OCI-LY3 (cell line): ENCODE data around the gene VAV3.

Experiments used
- H2AFZ ChIP-seq: fragments of 200-600, 300-600 bp; shearing (Covaris generic); 2 replicates; pipeline ENCODE4 v1.6.0; 2014; ENCODE audit warnings: antibody characterized with exemption, low read depth, low read length
- H3K27ac ChIP-seq: fragments of 200-600, 300-600 bp; sonication (generic); 2 replicates; pipeline ENCODE4 v1.5.1; 2014; ENCODE audit warnings: mild to moderate bottlenecking, low read length, moderate library complexity, mixed read lengths
- H3K27me3 ChIP-seq: fragments of 200-600, 300-600 bp; sonication (generic); 2 replicates; pipeline ENCODE4 v1.6.1; 2014; ENCODE audit warnings: low read depth, low read length, mixed read lengths
- H3K36me3 ChIP-seq: fragments of 200-600, 300-600 bp; sonication (generic); replicated peaks from 2 replicates; pipeline ENCODE3; 2014; ENCODE audit warnings: low read depth, low read length, mixed read lengths
- H3K4me1 ChIP-seq: fragments of 300-600, 200-600 bp; sonication (generic); 2 replicates; pipeline ENCODE4 v1.6.1; 2014; ENCODE audit warnings: low read length, mixed read lengths
- H3K4me2 ChIP-seq: fragments of 200-600, 300-600 bp; sonication (generic); 2 replicates; pipeline ENCODE4 v1.6.1; 2014; ENCODE audit warnings: low read length, mixed read lengths
- H3K4me3 ChIP-seq: fragments of 300-600, 200-600 bp; sonication (generic); 2 replicates; pipeline ENCODE4 v1.5.1; 2014; ENCODE audit warnings: antibody characterized with exemption, mild to moderate bottlenecking, low read length, moderate library complexity
- H3K79me2 ChIP-seq: fragments of 300-600, 200-600 bp; shearing (Covaris generic); 2 replicates; pipeline ENCODE4 v1.6.1; 2014; ENCODE audit warnings: mild to moderate bottlenecking, low read length, mixed read lengths
- H3K9ac ChIP-seq: fragments of 300-600, 200-600 bp; shearing (Covaris generic); 2 replicates; pipeline ENCODE4 v1.6.0; 2014; ENCODE audit warnings: mild to moderate bottlenecking, low read length, moderate library complexity
- H3K9me3 ChIP-seq: fragments of 200-600, 300-600 bp; shearing (Covaris generic); 2 replicates; pipeline ENCODE4 v1.6.1; 2014; ENCODE audit warnings: low read length, mixed read lengths; ENCODE audit not compliant: insufficient read depth
- H4K20me1 ChIP-seq: fragments of 200-600, 300-600 bp; sonication (generic); 2 replicates; pipeline ENCODE4 v1.6.1; 2016; ENCODE audit warnings: low read length, mixed read lengths; ENCODE audit not compliant: insufficient read depth
- CTCF ChIP-seq: fragments of 200-600, 300-600 bp; sonication (generic); IDR thresholded peaks from 2 replicates; pipeline ENCODE4 v1.5.1; 2014; ENCODE audit warnings: antibody characterized with exemption, low read length, low read depth
- EZH2phosphoT487 ChIP-seq: fragments of 200-600 bp; shearing (Covaris generic); IDR thresholded peaks from 2 replicates; pipeline ENCODE4 v1.6.1; 2018; ENCODE audit warnings: antibody characterized with exemption, mixed run types, low read depth

The VAV3 gene

GRCh38 chr1:107674486-107674885, 290.5 kb downstream of the VAV3 start:
- Histone ChIP-seq H3K4me2 (no peak overlapping the region), H3K79me2 (no peaks in the 10 kb centered on the region), H3K27ac (no peak overlapping the region), H3K9ac (no peak overlapping the region), H3K36me3 (no peaks in the 10 kb centered on the region), H2AFZ (no peak overlapping the region), H3K27me3 (no peaks in the 10 kb centered on the region), H3K4me3 (no peak overlapping the region), H3K9me3 (no peaks in the 10 kb centered on the region), H4K20me1 (no peaks in the 10 kb centered on the region), H3K4me1 (no peaks in the 10 kb centered on the region)
- TF ChIP-seq CTCF (no peak), EZH2phosphoT487 (no peak)

GRCh38 chr1:107673006-107673405, 292.0 kb downstream of the VAV3 start:
- Histone ChIP-seq H3K4me2 (no peak overlapping the region), H3K36me3 (no peaks in the 10 kb centered on the region), H3K4me1 (no peaks in the 10 kb centered on the region), H3K4me3 (no peak overlapping the region), H4K20me1 (no peaks in the 10 kb centered on the region), H3K79me2 (no peaks in the 10 kb centered on the region), H3K27ac (no peak overlapping the region), H3K9ac (no peak overlapping the region), H2AFZ (no peak overlapping the region), H3K9me3 (no peaks in the 10 kb centered on the region), H3K27me3 (no peaks in the 10 kb centered on the region)
- TF ChIP-seq EZH2phosphoT487, result no peak
- no peak for TF ChIP-seq CTCF

GRCh38 chr1:107670397-107671040, 294.5 kb downstream of the VAV3 start:
- Histone ChIP-seq H3K9me3 (no peaks in the 10 kb centered on the region), H3K4me2 (no peak overlapping the region), H4K20me1 (no peaks in the 10 kb centered on the region), H3K9ac (no peak overlapping the region), H3K4me1 (no peaks in the 10 kb centered on the region), H3K36me3 (no peaks in the 10 kb centered on the region), H3K27me3 (no peaks in the 10 kb centered on the region), H3K27ac (no peak overlapping the region), H3K79me2 (no peaks in the 10 kb centered on the region), H2AFZ (no peak overlapping the region), H3K4me3 (no peak overlapping the region)
- TF ChIP-seq CTCF (no peak), EZH2phosphoT487 (no peak)

GRCh38 chr1:107669996-107670395, 295.0 kb downstream of the VAV3 start:
- no peak overlapping the region for H3K9ac ChIP-seq
- H3K27me3 ChIP-seq, result no peaks in the 10 kb centered on the region
- no peaks in the 10 kb centered on the region for H4K20me1 ChIP-seq
- H2AFZ ChIP-seq, result no peak overlapping the region
- H3K4me1 ChIP-seq, result no peaks in the 10 kb centered on the region
- H3K36me3 ChIP-seq, result no peaks in the 10 kb centered on the region
- H3K79me2 ChIP-seq, result no peaks in the 10 kb centered on the region
- TF ChIP-seq CTCF, result no peak
- no peak for TF ChIP-seq EZH2phosphoT487
- no peaks in the 10 kb centered on the region for H3K9me3 ChIP-seq
- no peak overlapping the region for H3K27ac ChIP-seq
- H3K4me2 ChIP-seq, result no peak overlapping the region
- H3K4me3 ChIP-seq, result no peak overlapping the region
